KMS-11 (cell line): Measurements from ENCODE around the gene OBSCN.
A peak's percentile ranks its signal among the peaks of the same experiment; 100 is the strongest.

ENCODE experiments used
- H2AFZ ChIP-seq: fragments of 200-600 bp; sonication (generic); 2 replicates; pipeline ENCODE4 v1.6.1; 2016; ENCODE audit warnings: antibody characterized with exemption, mixed run types, low read depth
- H3K27ac ChIP-seq: fragments of 200-600 bp; sonication (generic); 2 replicates; pipeline ENCODE4 v1.6.1; 2016; ENCODE audit warnings: mild to moderate bottlenecking, mixed run types
- H3K27me3 ChIP-seq: fragments of 200-600 bp; sonication (generic); 2 replicates; pipeline ENCODE4 v1.6.1; 2017; ENCODE audit warnings: mild to moderate bottlenecking, low read depth, mixed run types, moderate library complexity; ENCODE audit not compliant: insufficient read depth
- H3K36me3 ChIP-seq: fragments of 200-600 bp; sonication (generic); 2 replicates; pipeline ENCODE4 v1.6.1; 2017; ENCODE audit warnings: mild to moderate bottlenecking, mixed run types; ENCODE audit not compliant: insufficient read depth
- H3K4me1 ChIP-seq: fragments of 200-600 bp; sonication (generic); 2 replicates; pipeline ENCODE4 v1.6.1; 2016; ENCODE audit warnings: mild to moderate bottlenecking, low read depth, mixed run types; ENCODE audit not compliant: poor library complexity, severe bottlenecking
- H3K4me2 ChIP-seq: fragments of 200-600 bp; sonication (generic); 2 replicates; pipeline ENCODE4 v1.7.0; 2016; ENCODE audit warnings: mild to moderate bottlenecking, mixed run types
- H3K4me3 ChIP-seq: fragments of 200-600 bp; sonication (generic); IDR thresholded peaks from 2 replicates; pipeline ENCODE4 v1.6.1; 2017; ENCODE audit warnings: low read depth, low read length, mixed read lengths; ENCODE audit not compliant: insufficient read depth
- H3K79me2 ChIP-seq: fragments of 200-600 bp; sonication (generic); 2 replicates; pipeline ENCODE4 v1.6.1; 2016; ENCODE audit warnings: low read depth, mixed run types; ENCODE audit not compliant: insufficient read depth
- H3K9ac ChIP-seq: fragments of 200-600 bp; sonication (generic); 2 replicates; pipeline ENCODE4 v1.6.1; 2016; ENCODE audit warnings: mild to moderate bottlenecking, mixed run types
- H4K20me1 ChIP-seq: fragments of 200-600 bp; sonication (generic); 2 replicates; pipeline ENCODE4 v1.6.1; 2016; ENCODE audit warnings: mild to moderate bottlenecking, mixed run types; ENCODE audit not compliant: insufficient read depth
- CTCF ChIP-seq: fragments of 200-600 bp; sonication (generic); conservative IDR thresholded peaks from 2 replicates; pipeline ENCODE4 v1.6.1; 2017; ENCODE audit warnings: low read depth, mild to moderate bottlenecking, antibody characterized with exemption, low read length, moderate library complexity, mixed read lengths

Gene OBSCN

GRCh38 chr1:228231189-228231588, 23.3 kb downstream of the OBSCN start:
- H4K20me1 ChIP-seq, result no peaks in the 10 kb centered on the region
- no peaks in the 10 kb centered on the region for H3K79me2 ChIP-seq
- H3K4me1 ChIP-seq, result no peaks in the 10 kb centered on the region
- no peaks in the 10 kb centered on the region for H3K27me3 ChIP-seq
- H3K4me2 ChIP-seq, result no peak overlapping the region
- H3K9ac ChIP-seq, result no peak overlapping the region
- H3K36me3 ChIP-seq, result no peaks in the 10 kb centered on the region
- H3K4me3 ChIP-seq, result no peak overlapping the region
- no peak for TF ChIP-seq CTCF
- no peak overlapping the region for H2AFZ ChIP-seq
- H3K27ac ChIP-seq, result no peak overlapping the region

- Histone ChIP-seq H3K27ac (no peak overlapping the region), H3K79me2 (no peaks in the 10 kb centered on the region), H3K4me1 (no peaks in the 10 kb centered on the region), H3K36me3 (no peaks in the 10 kb centered on the region), H2AFZ (no peak overlapping the region), H3K4me2 (no peak overlapping the region), H3K4me3 (no peak overlapping the region), H3K27me3 (no peaks in the 10 kb centered on the region), H3K9ac (no peak overlapping the region), H4K20me1 (no peaks in the 10 kb centered on the region)
- TF ChIP-seq CTCF, result no peak
These were observed 25.3 kb downstream of the OBSCN start for GRCh38 chr1:228233136-228233535.

- H3K4me1 ChIP-seq, result no peaks in the 10 kb centered on the region
- H3K9ac ChIP-seq, result no peak overlapping the region
- H4K20me1 ChIP-seq, result no peaks in the 10 kb centered on the region
- H3K79me2 ChIP-seq, result no peaks in the 10 kb centered on the region
- no peaks in the 10 kb centered on the region for H3K36me3 ChIP-seq
- no peak overlapping the region for H3K4me2 ChIP-seq
- H3K4me3 ChIP-seq, result no peak overlapping the region
- H3K27ac ChIP-seq, result no peak overlapping the region
- TF ChIP-seq CTCF, result no peak
- H2AFZ ChIP-seq, result no peak overlapping the region
- H3K27me3 ChIP-seq, result no peaks in the 10 kb centered on the region
These were observed 27.1 kb downstream of the OBSCN start for GRCh38 chr1:228234921-228235320.

- Histone ChIP-seq H3K9ac (no peak overlapping the region), H4K20me1 (no peaks in the 10 kb centered on the region), H2AFZ (no peak overlapping the region), H3K27ac (no peak overlapping the region), H3K79me2 (no peaks in the 10 kb centered on the region), H3K4me1 (no peaks in the 10 kb centered on the region), H3K4me2 (no peak overlapping the region), H3K36me3 (no peaks in the 10 kb centered on the region), H3K27me3 (no peaks in the 10 kb centered on the region), H3K4me3 (no peak overlapping the region)
- peak; percentile 47 for TF ChIP-seq CTCF
These were observed 28.9 kb downstream of the OBSCN start for GRCh38 chr1:228236744-228237143.
